GM18519 (cell line): Measurements from ENCODE around the gene LTBP2.

Experiments used
- ATAC-seq: cut with Tn5 transposase; IDR thresholded peaks from one replicate; pipeline ENCODE4 v1.9.1; 2021; ENCODE audit warnings: mild to moderate bottlenecking, moderate library complexity; ENCODE audit not compliant: unreplicated experiment, low FRiP score

LTBP2 gene

DNA sequence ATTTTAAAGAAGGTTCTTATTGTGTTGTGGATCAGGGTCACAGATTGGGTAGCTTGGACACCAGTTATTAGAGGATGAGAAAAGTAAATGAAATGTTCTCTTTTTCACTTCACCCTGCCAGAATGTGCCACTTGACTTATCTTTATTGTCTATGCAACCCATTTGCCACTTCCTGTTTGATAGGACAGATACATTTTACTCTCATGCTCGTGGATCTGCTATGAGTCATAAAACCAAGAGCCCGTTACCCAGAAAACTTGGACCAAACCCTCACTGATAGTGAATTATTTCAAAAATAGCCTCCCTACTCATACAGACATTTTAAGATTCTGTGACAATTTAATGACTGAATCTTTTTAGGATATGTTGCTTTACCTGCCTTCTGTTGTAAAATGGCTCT lies 116.7 kb downstream of the LTBP2 start:
- no peak for ATAC-seq

GRCh38 chr14:74493343-74494261 lies 118.4 kb downstream of the LTBP2 start, which contains the start of gene ISCA2:
ISCA2 (plus strand) TSS chr14:74493765; CDS start chr14:74493775, 10 bp downstream.
- ATAC-seq: peak; percentile 78

- no peak for ATAC-seq
Measured at GRCh38 chr14:74492776-74493342, 119.2 kb downstream of the LTBP2 start, which contains the start of gene NPC2. NPC2 (minus strand) TSS chr14:74493305; CDS start chr14:74493274, 31 bp downstream.

DNA sequence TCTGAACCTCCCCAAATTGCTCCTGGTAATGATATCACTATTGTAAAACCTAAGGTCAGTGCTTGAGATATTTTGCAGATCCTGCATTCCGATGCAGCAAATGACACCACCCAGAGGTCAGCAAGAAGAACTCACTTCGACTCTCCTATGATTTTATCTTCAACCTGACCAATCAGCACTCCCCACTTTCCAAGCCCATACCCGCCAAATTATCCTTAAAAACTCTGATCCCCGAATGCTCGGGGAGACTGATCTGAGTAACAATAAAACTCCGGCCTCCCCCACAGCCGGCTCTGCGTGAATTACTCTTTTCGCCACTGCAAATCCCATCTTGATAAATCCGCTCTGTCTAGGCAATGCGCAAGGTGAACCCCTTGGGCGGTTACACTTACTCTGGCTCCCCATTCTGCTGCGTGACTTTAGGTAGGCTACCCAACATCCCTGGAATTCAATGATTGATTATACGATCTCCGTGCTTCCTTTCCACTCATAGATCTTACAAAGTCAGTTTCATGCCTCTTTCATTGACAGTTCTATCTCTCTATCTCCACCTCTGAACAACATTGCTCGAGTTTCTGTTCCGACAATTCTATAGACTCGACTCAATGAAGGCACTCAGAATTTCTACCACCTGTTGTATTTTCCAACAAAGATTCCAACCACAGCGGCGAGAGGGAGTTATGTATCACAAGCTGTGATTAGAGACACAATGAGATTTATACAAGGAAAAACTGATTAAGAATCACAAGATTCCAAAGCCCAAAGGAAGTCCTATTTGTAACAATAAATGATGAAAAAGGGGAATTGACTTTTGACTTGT lies 119.9 kb downstream of the LTBP2 start:
- ATAC-seq: no peak

DNA sequence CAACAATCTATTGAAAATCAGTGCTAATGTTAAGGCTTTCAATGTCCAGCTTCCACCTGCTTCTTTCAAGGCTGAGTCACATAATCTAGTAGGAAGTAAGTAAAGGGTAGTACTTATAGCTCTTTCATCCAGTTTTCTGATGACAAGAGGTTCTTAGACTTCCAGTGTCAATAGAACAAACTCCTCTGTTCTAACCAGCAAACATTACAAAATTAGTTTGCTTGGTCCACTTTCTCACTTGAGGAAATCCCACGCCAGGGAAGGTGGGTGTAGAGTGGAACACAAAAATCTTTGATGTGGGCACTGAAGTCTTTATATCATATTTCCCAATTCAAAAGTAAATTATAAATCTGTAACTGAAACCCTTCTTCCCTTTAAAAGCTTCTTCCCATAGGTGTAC lies 121.6 kb downstream of the LTBP2 start:
- ATAC-seq: no peak

GRCh38 chr14:74488786-74489397 lies 123.1 kb downstream of the LTBP2 start:
- ATAC-seq: no peak

DNA sequence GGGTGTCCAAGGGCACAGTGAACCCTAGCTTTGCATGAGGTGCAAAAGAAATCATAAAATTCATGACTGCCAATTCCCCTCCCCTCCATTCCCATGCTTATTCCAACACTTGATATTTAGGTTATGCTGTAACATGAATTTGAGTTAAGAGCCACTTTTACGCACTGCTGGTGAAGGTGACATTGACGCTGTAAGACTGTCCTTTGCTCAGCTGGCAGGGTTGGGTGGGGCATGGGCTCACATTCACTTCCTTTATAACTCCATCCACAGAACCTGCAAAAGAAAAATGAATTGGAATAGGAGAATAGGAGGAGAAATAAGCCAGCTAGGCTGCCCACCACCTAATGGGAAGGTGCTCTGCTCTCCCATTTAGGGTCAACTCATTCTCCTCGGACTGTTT lies 125.9 kb downstream of the LTBP2 start:
- no peak for ATAC-seq

DNA sequence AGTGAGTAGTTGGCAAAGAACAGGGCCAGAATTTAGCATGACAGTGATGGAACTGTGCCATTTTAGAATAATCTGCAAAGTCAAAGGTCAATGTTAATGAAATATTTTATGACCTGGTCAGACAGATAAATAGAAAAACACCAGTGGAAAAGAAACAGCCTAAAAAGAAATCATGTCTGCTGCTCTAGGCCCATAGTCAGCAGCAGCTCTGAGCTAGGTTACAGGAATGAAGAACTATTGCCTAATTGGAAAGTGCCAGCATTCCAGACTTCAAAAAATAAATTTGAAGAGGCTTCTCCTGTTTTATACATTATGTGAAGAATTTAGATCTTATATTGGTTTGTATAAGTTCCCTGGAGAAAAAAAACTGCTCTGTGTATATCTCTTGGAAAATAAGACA lies 128.7 kb downstream of the LTBP2 start:
- ATAC-seq: no peak

GRCh38 chr14:74482571-74482970 lies 129.5 kb downstream of the LTBP2 start:
- no peak for ATAC-seq

DNA sequence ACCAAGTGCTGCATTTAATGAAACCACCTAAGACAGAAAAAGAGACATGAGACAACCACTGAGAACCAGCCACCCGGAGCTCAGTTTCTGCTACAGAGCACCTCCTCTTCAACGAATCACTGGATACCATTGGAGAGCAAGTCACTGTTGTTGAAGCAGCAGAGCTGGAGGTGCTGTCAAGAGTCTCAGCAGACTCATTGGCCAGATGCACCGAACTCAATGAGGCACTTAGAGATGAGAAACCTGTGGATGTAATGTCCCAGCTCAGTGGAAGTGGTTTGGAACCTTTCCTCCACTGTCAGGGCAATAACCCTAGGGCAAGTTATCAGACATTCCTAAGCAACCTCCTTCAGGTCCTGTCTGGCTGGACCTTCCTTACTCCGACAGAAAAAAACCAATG lies 132.0 kb downstream of the LTBP2 start:
- ATAC-seq: no peak

DNA sequence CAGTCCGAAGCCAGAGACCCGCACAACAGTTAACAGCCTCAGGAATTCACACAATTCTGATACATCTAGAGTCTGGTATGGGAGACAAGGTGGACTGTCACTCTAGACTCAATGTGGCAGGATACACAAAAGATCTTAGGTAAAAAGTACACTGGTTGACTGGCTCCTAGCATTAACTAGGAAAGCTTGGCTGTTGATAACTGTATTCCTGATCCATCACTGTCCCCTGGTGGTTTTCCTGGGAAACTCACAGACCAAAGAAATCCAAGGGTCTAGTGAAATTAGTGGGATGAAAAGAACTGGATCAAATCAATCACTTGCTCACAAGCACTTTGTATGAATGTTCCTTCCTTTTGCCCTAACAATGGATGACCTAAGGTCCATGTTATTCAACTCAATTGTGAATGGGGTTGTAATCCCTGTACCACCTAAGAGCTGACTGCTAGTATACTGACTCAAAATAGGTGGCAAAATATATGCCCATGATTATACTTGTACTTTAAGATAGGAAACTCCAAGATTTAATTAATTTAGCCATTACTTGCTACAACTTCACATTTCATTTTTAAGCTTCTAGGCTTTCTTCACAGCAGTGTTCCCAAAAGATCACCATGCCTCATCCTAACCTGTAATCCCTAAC lies 132.9 kb downstream of the LTBP2 start:
- no peak for ATAC-seq

GRCh38 chr14:74476607-74477006 lies 135.4 kb downstream of the LTBP2 start:
- no peak for ATAC-seq

DNA sequence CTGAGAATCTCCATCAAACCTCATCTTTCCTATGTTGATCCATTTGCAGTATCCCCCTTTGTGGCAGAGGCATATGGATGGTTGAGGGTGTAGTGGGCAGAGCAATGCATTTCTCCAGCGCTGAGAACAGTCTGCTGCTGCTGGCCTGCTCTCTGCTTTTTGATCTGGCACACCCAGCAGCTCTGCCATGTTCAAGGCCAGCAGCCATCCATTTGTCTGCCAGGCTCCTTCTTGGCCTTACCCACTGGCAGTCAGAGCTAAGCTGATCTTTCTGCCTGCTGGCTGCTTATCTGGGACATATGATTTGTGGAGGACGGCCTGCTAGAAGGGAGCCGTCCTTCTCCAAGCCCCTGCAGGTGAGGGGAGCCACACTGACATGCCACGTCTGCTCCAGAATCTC lies 135.9 kb downstream of the LTBP2 start:
- ATAC-seq: no peak

GRCh38 chr14:74475678-74476077 lies 136.4 kb downstream of the LTBP2 start:
- no peak for ATAC-seq

- ATAC-seq: no peak
Measured at GRCh38 chr14:74474376-74474775, 137.7 kb downstream of the LTBP2 start.

GRCh38 chr14:74472601-74473000 lies 139.4 kb downstream of the LTBP2 start:
- no peak for ATAC-seq

GRCh38 chr14:74469548-74470518 lies 142.2 kb downstream of the LTBP2 start:
- no peak for ATAC-seq

DNA sequence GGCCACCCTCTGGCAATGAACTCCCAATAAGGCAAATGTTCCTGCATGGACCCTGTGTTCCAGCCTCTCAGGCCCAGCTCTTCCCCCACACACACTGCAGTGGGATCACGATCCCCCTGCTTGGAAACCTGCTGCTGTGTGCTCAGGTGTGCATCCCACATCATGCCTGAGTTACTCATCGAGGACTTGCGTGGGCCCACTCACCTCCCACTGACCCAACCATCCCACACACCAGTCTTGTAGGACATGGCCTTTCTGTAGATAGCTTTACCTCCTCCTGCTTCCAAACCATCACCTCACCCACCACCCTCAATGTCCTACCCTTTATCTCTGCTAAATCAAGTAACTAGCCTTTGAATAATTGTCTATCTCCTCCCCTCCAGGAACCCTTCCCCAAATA lies 143.5 kb downstream of the LTBP2 start:
- ATAC-seq: no peak

GRCh38 chr14:74465335-74465734 lies 146.7 kb downstream of the LTBP2 start:
- ATAC-seq: no peak
